GM12864 (cell line): ENCODE results near the gene GPD2.

ENCODE experiments used
- DNase-seq: peaks from one replicate; pipeline ENCODE4 v3.0.0-alpha.2; 2011; ENCODE audit warnings: low read depth
- H3K4me3 ChIP-seq: 2 replicates; pipeline ENCODE4 v1.5.1; 2011; ENCODE audit warnings: mild to moderate bottlenecking, low read depth, low read length, control low read depth
- CTCF ChIP-seq: IDR thresholded peaks from 2 replicates; pipeline ENCODE4 v1.5.1; 2011; ENCODE audit warnings: low read depth, mild to moderate bottlenecking, moderate library complexity, low read length, control low read depth, inconsistent platforms; ENCODE audit errors: missing control alignments

The GPD2 gene

GRCh38 chr2:156435718-156436496 lies at the start of gene GPD2:
Gene GPD2, plus strand, starts transcription at chr2:156436379. Its CDS starts 39,727 bp downstream, at chr2:156476106.
- peak within 1 kb of the TSS; percentile 57 for H3K4me3 ChIP-seq
- DNase-seq = no peak
- TF ChIP-seq CTCF = no peak

GRCh38 chr2:156394033-156394741 lies 42.0 kb upstream of the GPD2 start:
- TF ChIP-seq CTCF = no peak
- no peak overlapping the region for H3K4me3 ChIP-seq
- DNase-seq = no peak

GRCh38 chr2:156396126-156396525 lies 40.1 kb upstream of the GPD2 start:
- TF ChIP-seq CTCF = no peak
- DNase-seq = peak; percentile 53
- no peak overlapping the region for H3K4me3 ChIP-seq

- no peak overlapping the region for H3K4me3 ChIP-seq
- no peak for DNase-seq
- TF ChIP-seq CTCF = no peak
These were observed 39.0 kb upstream of the GPD2 start for GRCh38 chr2:156397229-156397628.

GRCh38 chr2:156398176-156398575 lies 38.0 kb upstream of the GPD2 start:
- DNase-seq = no peak
- no peak overlapping the region for H3K4me3 ChIP-seq
- TF ChIP-seq CTCF = no peak

GRCh38 chr2:156399224-156399949 lies 36.8 kb upstream of the GPD2 start:
- no peak for TF ChIP-seq CTCF
- no peak for DNase-seq

More at GRCh38 chr2:156399224-156399949, 36.8 kb upstream of the GPD2 start:
- peak overlapping the region; percentile 88; the same call in 1 of the 2 replicates for H3K4me3 ChIP-seq
